Smooth muscle cell (in vitro differentiated cells): ENCODE results near the gene UGT1A8. TPM values are rescaled to one million over a fixed set of nuclear protein-coding genes. Genes with fewer than 3 reads are reported as not detected.

Experiments
- DNase-seq: peaks from one replicate; lab custom pipeline; 2025; ENCODE audit not compliant: unreplicated experiment; lab: John Stamatoyannopoulos, UW
- H2AFZ ChIP-seq: fragments of 200-600 bp; sonication (generic); 2 replicates; pipeline ENCODE4 v1.6.0; 2016; ENCODE audit warnings: antibody characterized with exemption, low read depth, mild to moderate bottlenecking
- H3F3A ChIP-seq: fragments of 200-600 bp; sonication (generic); 2 replicates; pipeline ENCODE4 v1.6.0; 2017; ENCODE audit warnings: antibody characterized with exemption, low read depth
- H3K27ac ChIP-seq: fragments of 200-600 bp; sonication (generic); 2 replicates; pipeline ENCODE4 v1.5.1; 2016; ENCODE audit warnings: low read depth, mild to moderate bottlenecking
- H3K27me3 ChIP-seq: fragments of 200-600 bp; sonication (generic); 2 replicates; pipeline ENCODE4 v1.6.1; 2016; ENCODE audit warnings: low read depth, mild to moderate bottlenecking
- H3K36me3 ChIP-seq: fragments of 200-600 bp; sonication (generic); 2 replicates; pipeline ENCODE4 v1.5.1; 2016; ENCODE audit warnings: low read depth
- H3K4me1 ChIP-seq: fragments of 200-600 bp; sonication (generic); 2 replicates; pipeline ENCODE4 v1.5.1; 2016; ENCODE audit warnings: low read depth
- H3K4me2 ChIP-seq: fragments of 200-600 bp; sonication (generic); 2 replicates; pipeline ENCODE4 v1.6.0; 2016; ENCODE audit warnings: mild to moderate bottlenecking
- H3K4me3 ChIP-seq: fragments of 200-600 bp; sonication (generic); 2 replicates; pipeline ENCODE4 v1.5.1; 2016; ENCODE audit warnings: mild to moderate bottlenecking
- H3K79me2 ChIP-seq: fragments of 200-600 bp; sonication (generic); 2 replicates; pipeline ENCODE4 v1.6.0; 2016; ENCODE audit warnings: low read depth, mild to moderate bottlenecking
- H3K9ac ChIP-seq: fragments of 200-600 bp; sonication (generic); 2 replicates; pipeline ENCODE4 v1.6.0; 2016; ENCODE audit warnings: low read depth
- H3K9me3 ChIP-seq: fragments of 200-600 bp; sonication (generic); replicated peaks from 2 replicates; pipeline ENCODE4 v1.5.1; 2016; ENCODE audit warnings: low read depth
- H4K20me1 ChIP-seq: fragments of 200-600 bp; sonication (generic); 2 replicates; pipeline ENCODE4 v1.6.0; 2016; ENCODE audit warnings: low read depth
- CTCF ChIP-seq: fragments of 200-600 bp; sonication (generic); IDR thresholded peaks from 2 replicates; pipeline ENCODE4 v1.5.1; 2017; ENCODE audit warnings: borderline replicate concordance, mild to moderate bottlenecking, antibody characterized with exemption; ENCODE audit not compliant: insufficient read depth, poor library complexity, severe bottlenecking
- WGBS: methylation state at CpG from one replicate; pipeline ENCODE4 v1.1.7; 2016; ENCODE audit warnings: low lambda C conversion rate; 5-methylcytosine and 5-hydroxymethylcytosine counted together
- polyA plus RNA-seq: library from polyadenylated mRNA; unstranded; fragments of >200 nt; fragmentation: Nextera tagmentation; extraction: Ambion mirVana; gene quantifications from 2 replicates; pipeline ENCODE4 v1.2.1, GENCODE V29; 2016
- total RNA-seq: library from RNA; depleted of rRNA; stranded (reverse); fragments of >200 nt; gene quantifications from 2 replicates; pipeline ENCODE4 v1.2.3, GENCODE V29; 2014

UGT1A8 gene
- total and polyA plus RNA-seq, 2 experiments from 2014 or later: not detected

DNA sequence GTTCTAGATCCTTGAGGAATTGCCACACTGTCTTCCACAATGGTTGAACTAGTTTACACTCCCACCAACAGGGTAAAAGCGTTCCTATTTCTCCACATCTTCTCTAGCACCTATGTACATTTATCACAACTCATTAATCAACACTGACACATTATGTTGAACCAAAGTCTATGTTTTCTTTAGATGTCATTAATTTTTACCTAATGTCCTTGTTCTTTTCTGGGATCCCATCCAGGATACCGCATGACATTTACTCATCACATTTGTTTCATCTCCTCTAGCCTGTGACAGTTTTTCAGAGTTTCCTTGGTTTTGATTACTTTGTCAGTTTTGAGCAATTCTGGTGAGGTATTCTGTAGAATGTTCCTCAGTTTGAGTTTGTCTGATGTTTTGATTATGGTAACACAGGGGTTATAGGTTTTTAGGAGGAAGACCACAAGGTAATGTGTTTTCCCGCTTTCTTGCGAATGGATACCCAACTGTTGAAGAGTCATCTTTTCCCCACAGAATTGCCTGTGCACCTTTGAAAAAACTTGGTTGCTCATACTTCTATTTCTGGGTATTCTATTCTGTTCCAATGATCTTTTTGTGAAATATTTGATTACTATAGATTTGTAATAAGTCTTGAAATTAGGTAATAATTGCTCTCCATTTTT is 51.3 kb downstream of the UGT1A8 start:
- no peaks in the 10 kb centered on the region for H3F3A ChIP-seq
- DNase-seq: no peak
- H3K4me2 ChIP-seq: no peak overlapping the region
- no peaks in the 10 kb centered on the region for H3K27me3 ChIP-seq
- no peaks in the 10 kb centered on the region for H3K9me3 ChIP-seq
- no peak overlapping the region for H2AFZ ChIP-seq
- no peaks in the 10 kb centered on the region for H3K79me2 ChIP-seq
- H3K4me3 ChIP-seq: no peak overlapping the region
- no peak for TF ChIP-seq CTCF
- H3K9ac ChIP-seq: no peak overlapping the region
- no peaks in the 10 kb centered on the region for H4K20me1 ChIP-seq
- WGBS: 97% methylated on average over 4 of the region's 4 CpGs
- no peaks in the 10 kb centered on the region for H3K36me3 ChIP-seq
- no peaks in the 10 kb centered on the region for H3K4me1 ChIP-seq
- H3K27ac ChIP-seq: no peak overlapping the region

- 90% methylated on average over 5 of the region's 5 CpGs for WGBS
- Histone ChIP-seq H3K9ac (no peak within 1 kb of the TSS), H3K27ac (no peak within 1 kb of the TSS), H3K79me2 (no peaks in the 10 kb centered on the region), H3K36me3 (no peaks in the 10 kb centered on the region), H3K27me3 (no peaks in the 10 kb centered on the region), H3F3A (no peaks in the 10 kb centered on the region), H3K9me3 (no peaks in the 10 kb centered on the region), H3K4me3 (no peak within 1 kb of the TSS), H3K4me2 (no peak within 1 kb of the TSS), H4K20me1 (no peaks in the 10 kb centered on the region), H3K4me1 (no peaks in the 10 kb centered on the region), H2AFZ (no peak within 1 kb of the TSS)
- no peak for DNase-seq
- TF ChIP-seq CTCF: no peak
Observed at GRCh38 chr2:233671290-233672161, 54.1 kb downstream of the UGT1A8 start, which contains the start of gene UGT1A9. UGT1A9 (plus strand) TSS chr2:233671898; CDS start chr2:233671935, 37 bp downstream.

GRCh38 chr2:233672886-233673285 is 55.5 kb downstream of the UGT1A8 start:
- 98% methylated on average over 3 of the region's 3 CpGs for WGBS

More at GRCh38 chr2:233672886-233673285, 55.5 kb downstream of the UGT1A8 start:
- TF ChIP-seq CTCF: no peak
- Histone ChIP-seq H3K4me1 (no peaks in the 10 kb centered on the region), H3F3A (no peaks in the 10 kb centered on the region), H3K4me3 (no peak overlapping the region), H3K27ac (no peak overlapping the region), H3K9me3 (no peaks in the 10 kb centered on the region), H3K4me2 (no peak overlapping the region), H3K36me3 (no peaks in the 10 kb centered on the region), H3K27me3 (no peaks in the 10 kb centered on the region), H3K9ac (no peak overlapping the region), H2AFZ (no peak overlapping the region), H3K79me2 (no peaks in the 10 kb centered on the region), H4K20me1 (no peaks in the 10 kb centered on the region)
- DNase-seq: no peak
